Uterine smooth muscle cell (primary cell): ENCODE data around the gene MRPL30. TPM values are rescaled to one million over a fixed set of nuclear protein-coding genes. Genes with fewer than 3 reads are reported as not detected.

Experiments used
- total RNA-seq: library from RNA; depleted of rRNA; stranded (reverse); fragments of >200 nt; gene quantifications from 2 replicates; pipeline ENCODE4 v1.2.3, GENCODE V29; 2014

The MRPL30 gene
- 31.1 and 35.9 TPM in 2 replicates for total RNA-seq

GRCh38 chr2:99180755-99181623, at the start of gene MRPL30, which contains the start of gene MITD1:
TSS of gene MRPL30 (plus strand) at chr2:99181184. CDS start at chr2:99186204, 5,020 bp downstream.
TSS of gene MITD1 (minus strand) at chr2:99181058. CDS start at chr2:99180981, 77 bp downstream.

GRCh38 chr2:99141110-99142108, 39.6 kb upstream of the MRPL30 start, which contains the start of gene C2orf15:
TSS of gene C2orf15 (plus strand) at chr2:99141707. CDS start at chr2:99150559, 8,852 bp downstream.

DNA sequence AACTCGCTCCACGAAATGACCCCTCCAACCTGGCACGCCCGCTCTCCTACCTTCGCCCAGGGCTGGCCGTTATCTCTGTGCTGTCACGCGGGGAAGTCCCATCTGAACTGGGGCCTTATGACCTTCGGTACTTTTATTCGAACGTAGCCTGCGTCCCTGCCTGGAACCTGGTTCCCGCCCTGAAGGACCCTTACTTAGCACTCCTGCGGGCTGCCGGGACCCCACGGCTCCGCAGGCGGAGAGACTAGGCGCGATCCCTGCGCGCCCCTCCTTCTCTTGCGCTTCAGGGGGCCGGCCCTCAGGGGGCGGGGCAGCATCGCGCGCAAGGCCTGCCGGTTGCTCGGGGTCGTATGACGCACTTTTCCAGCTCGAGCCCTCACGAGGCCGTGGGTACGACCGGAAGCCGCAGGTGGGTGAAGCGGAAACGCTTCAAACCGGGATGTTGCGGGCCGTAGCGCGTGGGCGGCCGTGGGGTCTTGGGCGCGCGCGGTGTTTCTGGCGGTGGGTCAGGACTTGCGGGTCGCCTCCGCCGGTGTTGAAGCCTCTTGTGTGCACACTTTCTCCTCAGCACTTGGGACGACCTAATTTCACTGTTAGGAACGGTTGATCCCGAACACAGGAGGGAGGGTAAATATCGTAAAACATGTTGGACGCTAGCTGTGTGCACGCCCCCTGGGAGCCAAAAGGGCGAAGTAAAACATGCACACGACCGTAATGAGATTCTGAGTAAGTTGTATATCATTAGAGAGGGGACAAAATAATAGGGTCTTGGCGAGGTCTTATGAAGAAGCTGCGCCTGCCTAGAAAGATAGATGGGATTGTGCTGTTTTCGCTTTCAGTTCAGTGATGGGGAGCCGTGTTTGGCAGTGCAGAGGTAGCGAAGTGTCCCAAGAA, 26.1 kb upstream of the MRPL30 start, which contains the start of the genes LIPT1 and TSGA10:
TSS of gene LIPT1 (plus strand) at position 325 of the 894 bp plus-strand sequence. CDS start 6,991 bp downstream, outside the sequence.
TSS of gene TSGA10 (minus strand) at position 300 of the 894 bp plus-strand sequence. CDS start 45,503 bp downstream, outside the sequence.

Other genes starting within 250 kb of the MRPL30 start
- gene CRACDL, start 245.0 kb upstream of the MRPL30 start, total RNA-seq, result under 0.01 TPM in 1 of 2 replicates, not detected in the other
- not detected in 2 replicates for gene C2orf15, start 39.5 kb upstream of the MRPL30 start, total RNA-seq
- 3.7 and 5.1 TPM in 2 replicates for gene TSGA10, start 26.2 kb upstream of the MRPL30 start, total RNA-seq
- gene LIPT1, start 26.2 kb upstream of the MRPL30 start, total RNA-seq, result 5.4 and 7.4 TPM in 2 replicates
- 32.1 and 40.6 TPM in 2 replicates for gene MITD1, start 126 bp upstream of the MRPL30 start, total RNA-seq
- gene LYG2, start 74.5 kb downstream of the MRPL30 start, total RNA-seq, result not detected in 2 replicates
- gene LYG1, start 120.0 kb downstream of the MRPL30 start, total RNA-seq, result 0.22 and 0.50 TPM in 2 replicates
- gene TXNDC9, start 155.1 kb downstream of the MRPL30 start, total RNA-seq, result 73.5 and 93.4 TPM in 2 replicates
- 28.1 and 37.7 TPM in 2 replicates for gene EIF5B, start 156.2 kb downstream of the MRPL30 start, total RNA-seq